ENCODE results near the gene REEP2.

DNA sequence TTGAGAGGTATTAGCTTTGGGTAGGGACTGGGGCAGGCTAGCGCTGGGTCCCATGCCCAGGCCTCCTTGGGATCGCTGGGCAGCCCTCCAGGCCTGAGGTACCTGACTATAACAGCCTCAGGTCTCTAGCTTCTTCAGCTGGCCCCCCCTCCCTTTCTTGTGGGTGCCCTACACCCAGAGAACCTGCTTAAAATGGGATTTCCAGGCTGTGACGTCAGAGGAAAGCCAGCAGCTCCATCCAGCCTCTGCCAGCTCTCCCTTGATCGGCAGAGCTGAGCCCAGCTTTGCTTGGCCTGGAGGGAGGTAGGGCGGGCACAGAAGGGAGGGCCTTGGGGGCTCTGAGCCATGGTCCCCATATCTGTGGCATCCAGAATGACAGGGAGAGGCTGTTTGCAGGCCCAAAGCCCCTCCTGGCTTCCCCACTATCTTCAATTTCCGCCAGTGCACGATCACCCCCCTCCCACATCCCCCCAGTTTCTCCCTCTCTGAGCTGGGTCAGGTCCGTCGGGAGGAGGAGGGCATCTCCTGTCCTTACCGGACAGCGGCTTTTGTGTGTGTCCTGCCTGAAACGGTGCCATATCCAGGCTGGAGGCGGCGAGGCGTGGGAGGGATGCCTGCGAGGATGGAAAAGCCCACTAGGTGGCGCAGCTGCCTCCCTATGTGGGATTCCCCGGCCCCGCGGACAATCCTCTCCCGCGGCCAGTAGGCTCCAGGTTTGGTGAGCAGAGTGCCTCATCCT lies 10.8 kb downstream of the REEP2 start:
- TF ChIP-seq, protein P1, sequence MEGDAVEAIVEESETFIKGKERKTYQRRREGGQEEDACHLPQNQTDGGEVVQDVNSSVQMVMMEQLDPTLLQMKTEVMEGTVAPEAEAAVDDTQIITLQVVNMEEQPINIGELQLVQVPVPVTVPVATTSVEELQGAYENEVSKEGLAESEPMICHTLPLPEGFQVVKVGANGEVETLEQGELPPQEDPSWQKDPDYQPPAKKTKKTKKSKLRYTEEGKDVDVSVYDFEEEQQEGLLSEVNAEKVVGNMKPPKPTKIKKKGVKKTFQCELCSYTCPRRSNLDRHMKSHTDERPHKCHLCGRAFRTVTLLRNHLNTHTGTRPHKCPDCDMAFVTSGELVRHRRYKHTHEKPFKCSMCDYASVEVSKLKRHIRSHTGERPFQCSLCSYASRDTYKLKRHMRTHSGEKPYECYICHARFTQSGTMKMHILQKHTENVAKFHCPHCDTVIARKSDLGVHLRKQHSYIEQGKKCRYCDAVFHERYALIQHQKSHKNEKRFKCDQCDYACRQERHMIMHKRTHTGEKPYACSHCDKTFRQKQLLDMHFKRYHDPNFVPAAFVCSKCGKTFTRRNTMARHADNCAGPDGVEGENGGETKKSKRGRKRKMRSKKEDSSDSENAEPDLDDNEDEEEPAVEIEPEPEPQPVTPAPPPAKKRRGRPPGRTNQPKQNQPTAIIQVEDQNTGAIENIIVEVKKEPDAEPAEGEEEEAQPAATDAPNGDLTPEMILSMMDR (IDR thresholded peaks at IDR 0.05; ENCODE audit: low read depth, low read length, missing input control): peak; percentile 97
- no peak for TF ChIP-seq GABPA (IDR thresholded peaks at IDR 0.05 in 1 of 2, conservative IDR thresholded peaks at IDR 0.05 in 1 of 2)
- TF ChIP-seq, protein P2, sequence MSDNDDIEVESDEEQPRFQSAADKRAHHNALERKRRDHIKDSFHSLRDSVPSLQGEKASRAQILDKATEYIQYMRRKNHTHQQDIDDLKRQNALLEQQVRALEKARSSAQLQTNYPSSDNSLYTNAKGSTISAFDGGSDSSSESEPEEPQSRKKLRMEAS (IDR thresholded peaks at IDR 0.05): no peak
- TF ChIP-seq RXRA (IDR thresholded peaks at IDR 0.05): peak in 1 of 2 donors; percentile 36
- TF ChIP-seq, protein P3, sequence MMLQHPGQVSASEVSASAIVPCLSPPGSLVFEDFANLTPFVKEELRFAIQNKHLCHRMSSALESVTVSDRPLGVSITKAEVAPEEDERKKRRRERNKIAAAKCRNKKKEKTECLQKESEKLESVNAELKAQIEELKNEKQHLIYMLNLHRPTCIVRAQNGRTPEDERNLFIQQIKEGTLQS (IDR thresholded peaks at IDR 0.05): no peak
- TF ChIP-seq, protein P4, sequence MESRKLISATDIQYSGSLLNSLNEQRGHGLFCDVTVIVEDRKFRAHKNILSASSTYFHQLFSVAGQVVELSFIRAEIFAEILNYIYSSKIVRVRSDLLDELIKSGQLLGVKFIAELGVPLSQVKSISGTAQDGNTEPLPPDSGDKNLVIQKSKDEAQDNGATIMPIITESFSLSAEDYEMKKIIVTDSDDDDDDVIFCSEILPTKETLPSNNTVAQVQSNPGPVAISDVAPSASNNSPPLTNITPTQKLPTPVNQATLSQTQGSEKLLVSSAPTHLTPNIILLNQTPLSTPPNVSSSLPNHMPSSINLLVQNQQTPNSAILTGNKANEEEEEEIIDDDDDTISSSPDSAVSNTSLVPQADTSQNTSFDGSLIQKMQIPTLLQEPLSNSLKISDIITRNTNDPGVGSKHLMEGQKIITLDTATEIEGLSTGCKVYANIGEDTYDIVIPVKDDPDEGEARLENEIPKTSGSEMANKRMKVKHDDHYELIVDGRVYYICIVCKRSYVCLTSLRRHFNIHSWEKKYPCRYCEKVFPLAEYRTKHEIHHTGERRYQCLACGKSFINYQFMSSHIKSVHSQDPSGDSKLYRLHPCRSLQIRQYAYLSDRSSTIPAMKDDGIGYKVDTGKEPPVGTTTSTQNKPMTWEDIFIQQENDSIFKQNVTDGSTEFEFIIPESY (IDR thresholded peaks at IDR 0.05): no peak

Measured in liver (tissue), 3 donors.